ENCODE results near the gene DALRD3. TPM values are rescaled to one million over a fixed set of nuclear protein-coding genes. Genes with fewer than 3 reads are reported as not detected.

Gene DALRD3
- total RNA-seq, 1 donor from 2014 or later = 31.5 TPM

- Mint-ChIP-seq H3K27ac (peak overlapping the region; percentile 95), H3K4me1 (peaks cover 42% of the 10 kb centered on the region), H3K36me3 (ENCODE audit: low read depth) (peaks cover 90% of the 10 kb centered on the region), H3K4me3 (peak overlapping the region; percentile 98), H3K27me3 (no peaks in the 10 kb centered on the region), H3K9me3 (no peaks in the 10 kb centered on the region)
- DNase-seq = peak; percentile 59
- intact Hi-C loops (cut with micrococcal nuclease) = loop anchor here (2.0 to 10.0 kb wide), 2 partner anchors 67 to 843 kb away; partner anchors contain the start of genes CDC25A and QRICH1
Measured at GRCh38 chr3:49027634-49028033, 9.3 kb upstream of the DALRD3 start.

GRCh38 chr3:49026536-49026935, 8.2 kb upstream of the DALRD3 start:
- Mint-ChIP-seq H3K4me3 (peak overlapping the region; percentile 27), H3K27me3 (no peaks in the 10 kb centered on the region), H3K27ac (no peak overlapping the region), H3K36me3 (ENCODE audit: low read depth) (peaks cover 82% of the 10 kb centered on the region), H3K9me3 (no peaks in the 10 kb centered on the region), H3K4me1 (peaks cover 42% of the 10 kb centered on the region)
- DNase-seq = no peak
- intact Hi-C loops (cut with micrococcal nuclease) = loop anchor here (10.0 kb wide), 1 partner anchor 842 kb away; the partner anchor contains the start of gene CDC25A

- Mint-ChIP-seq H3K36me3 (ENCODE audit: low read depth) (peaks cover 79% of the 10 kb centered on the region), H3K4me3 (no peak overlapping the region), H3K4me1 (peaks cover 45% of the 10 kb centered on the region), H3K9me3 (no peaks in the 10 kb centered on the region), H3K27ac (peak overlapping the region; percentile 62), H3K27me3 (no peaks in the 10 kb centered on the region)
- intact Hi-C loops (cut with micrococcal nuclease) = loop anchor here (10.0 kb wide), 1 partner anchor 841 kb away; the partner anchor contains the start of gene CDC25A
- DNase-seq = no peak
Measured at GRCh38 chr3:49025793-49026520, 7.6 kb upstream of the DALRD3 start.

GRCh38 chr3:49025005-49025792, 6.8 kb upstream of the DALRD3 start:
- no peak overlapping the region for H3K4me3 Mint-ChIP-seq
- H3K36me3 Mint-ChIP-seq (ENCODE audit: low read depth) = peaks cover 72% of the 10 kb centered on the region
- H3K9me3 Mint-ChIP-seq = no peaks in the 10 kb centered on the region
- intact Hi-C loops (cut with micrococcal nuclease) = loop anchor here (10.0 kb wide), 1 partner anchor 840 kb away; the partner anchor contains the start of gene CDC25A
- DNase-seq = no peak
- H3K27ac Mint-ChIP-seq = peak overlapping the region; percentile 62
- no peaks in the 10 kb centered on the region for H3K27me3 Mint-ChIP-seq
- peaks cover 45% of the 10 kb centered on the region for H3K4me1 Mint-ChIP-seq

- no peaks in the 10 kb centered on the region for H3K27me3 Mint-ChIP-seq
- H3K4me3 Mint-ChIP-seq = no peak overlapping the region
- intact Hi-C loops (cut with micrococcal nuclease) = loop anchor here (10.0 kb wide), 1 partner anchor 840 kb away; the partner anchor contains the start of gene CDC25A
- H3K4me1 Mint-ChIP-seq = peaks cover 43% of the 10 kb centered on the region
- H3K9me3 Mint-ChIP-seq = no peaks in the 10 kb centered on the region
- no peak for DNase-seq
- H3K27ac Mint-ChIP-seq = peak overlapping the region; percentile 47
- H3K36me3 Mint-ChIP-seq (ENCODE audit: low read depth) = peaks cover 67% of the 10 kb centered on the region
Measured at GRCh38 chr3:49024449-49024848, 6.1 kb upstream of the DALRD3 start.

GRCh38 chr3:49023775-49024174, 5.4 kb upstream of the DALRD3 start:
- Mint-ChIP-seq H3K4me3 (peak overlapping the region; percentile 96), H3K36me3 (ENCODE audit: low read depth) (peaks cover 61% of the 10 kb centered on the region), H3K4me1 (peaks cover 40% of the 10 kb centered on the region), H3K9me3 (no peaks in the 10 kb centered on the region), H3K27me3 (no peaks in the 10 kb centered on the region), H3K27ac (peak overlapping the region; percentile 56)
- intact Hi-C loops (cut with micrococcal nuclease) = loop anchor here (10.0 kb wide), 1 partner anchor 839 kb away; the partner anchor contains the start of gene CDC25A
- no peak for DNase-seq

- Mint-ChIP-seq H3K4me1 (peaks cover 34% of the 10 kb centered on the region), H3K27me3 (no peaks in the 10 kb centered on the region), H3K27ac (peak overlapping the region; percentile 98), H3K4me3 (peak overlapping the region; percentile 96), H3K9me3 (no peaks in the 10 kb centered on the region), H3K36me3 (ENCODE audit: low read depth) (peaks cover 52% of the 10 kb centered on the region)
- DNase-seq = peak; percentile 70
- intact Hi-C loops (cut with micrococcal nuclease) = loop anchor here (10.0 kb wide), 1 partner anchor 838 kb away; the partner anchor contains the start of gene CDC25A
Measured at GRCh38 chr3:49022688-49023171, 4.3 kb upstream of the DALRD3 start.

GRCh38 chr3:49021813-49022687, 3.7 kb upstream of the DALRD3 start, which contains the start of gene NDUFAF3:
NDUFAF3 (plus strand) TSS chr3:49022121; CDS start chr3:49022145, 24 bp downstream.
- Mint-ChIP-seq H3K27ac (peak within 1 kb of the TSS; percentile 98), H3K36me3 (ENCODE audit: low read depth) (peaks cover 47% of the 10 kb centered on the region), H3K4me3 (peak within 1 kb of the TSS; percentile 96), H3K27me3 (no peaks in the 10 kb centered on the region), H3K4me1 (peaks cover 35% of the 10 kb centered on the region), H3K9me3 (no peaks in the 10 kb centered on the region)
- intact Hi-C loops (cut with micrococcal nuclease) = loop anchor here (1.0 to 10.0 kb wide), 5 partner anchors 7 to 837 kb away; partner anchors contain the start of genes ARIH2, CDC25A, IMPDH2 and P4HTM
- peak; percentile 98 for DNase-seq

- peak overlapping the region; percentile 98 for H3K27ac Mint-ChIP-seq
- H3K36me3 Mint-ChIP-seq (ENCODE audit: low read depth) = peaks cover 44% of the 10 kb centered on the region
- peak; percentile 100 for DNase-seq
- H3K4me1 Mint-ChIP-seq = peaks cover 33% of the 10 kb centered on the region
- no peaks in the 10 kb centered on the region for H3K9me3 Mint-ChIP-seq
- H3K4me3 Mint-ChIP-seq = peak overlapping the region; percentile 96
- intact Hi-C loops (cut with micrococcal nuclease) = loop anchor here (1.0 to 10.0 kb wide), 5 partner anchors 8 to 837 kb away; partner anchors contain the start of genes ARIH2, CDC25A, IMPDH2 and P4HTM
- no peaks in the 10 kb centered on the region for H3K27me3 Mint-ChIP-seq
Measured at GRCh38 chr3:49021213-49021812, 2.9 kb upstream of the DALRD3 start.

GRCh38 chr3:49020330-49021212, 2.2 kb upstream of the DALRD3 start:
- H3K27ac Mint-ChIP-seq = peak overlapping the region; percentile 98
- no peaks in the 10 kb centered on the region for H3K27me3 Mint-ChIP-seq
- peak; percentile 83 for DNase-seq
- peak overlapping the region; percentile 96 for H3K4me3 Mint-ChIP-seq
- peaks cover 30% of the 10 kb centered on the region for H3K4me1 Mint-ChIP-seq
- intact Hi-C loops (cut with micrococcal nuclease) = loop anchor here (1.0 to 10.0 kb wide), 5 partner anchors 9 to 836 kb away; partner anchors contain the start of genes ARIH2, CDC25A, IMPDH2 and P4HTM
- peaks cover 44% of the 10 kb centered on the region for H3K36me3 Mint-ChIP-seq (ENCODE audit: low read depth)
- H3K9me3 Mint-ChIP-seq = no peaks in the 10 kb centered on the region

- Mint-ChIP-seq H3K4me1 (peaks cover 26% of the 10 kb centered on the region), H3K4me3 (peak overlapping the region; percentile 96), H3K36me3 (ENCODE audit: low read depth) (peaks cover 44% of the 10 kb centered on the region), H3K9me3 (no peaks in the 10 kb centered on the region), H3K27ac (peak overlapping the region; percentile 98), H3K27me3 (no peaks in the 10 kb centered on the region)
- intact Hi-C loops (cut with micrococcal nuclease) = loop anchor here (10.0 kb wide), 1 partner anchor 835 kb away; the partner anchor contains the start of gene CDC25A
- DNase-seq = no peak
Measured at GRCh38 chr3:49019941-49020329, 1.6 kb upstream of the DALRD3 start.

GRCh38 chr3:49018707-49019006, 277 bp upstream of the DALRD3 start:
- intact Hi-C loops (cut with micrococcal nuclease) = loop anchor here (1.0 kb wide), 1 partner anchor 11 kb away; the partner anchor contains the start of gene WDR6
- no peaks in the 10 kb centered on the region for H3K27me3 Mint-ChIP-seq
- H3K9me3 Mint-ChIP-seq = no peaks in the 10 kb centered on the region
- H3K4me1 Mint-ChIP-seq = peaks cover 23% of the 10 kb centered on the region
- peaks cover 39% of the 10 kb centered on the region for H3K36me3 Mint-ChIP-seq (ENCODE audit: low read depth)
- peak overlapping the region; percentile 89 for H3K27ac Mint-ChIP-seq
- DNase-seq = no peak
- peak overlapping the region; percentile 96 for H3K4me3 Mint-ChIP-seq

All from activated CD4-positive, alpha-beta T cell treated with anti-CD3 and anti-CD28 coated beads, Interleukin-2, amount 10 ng/mL, durations not matched to agents 24 days and 14 days (primary cell).